ENCODE data around the gene OR5M3. TPM values are rescaled to one million over a fixed set of nuclear protein-coding genes. Genes with fewer than 3 reads are reported as not detected.

Gene OR5M3
- not detected in 2 replicates for total RNA-seq

DNA sequence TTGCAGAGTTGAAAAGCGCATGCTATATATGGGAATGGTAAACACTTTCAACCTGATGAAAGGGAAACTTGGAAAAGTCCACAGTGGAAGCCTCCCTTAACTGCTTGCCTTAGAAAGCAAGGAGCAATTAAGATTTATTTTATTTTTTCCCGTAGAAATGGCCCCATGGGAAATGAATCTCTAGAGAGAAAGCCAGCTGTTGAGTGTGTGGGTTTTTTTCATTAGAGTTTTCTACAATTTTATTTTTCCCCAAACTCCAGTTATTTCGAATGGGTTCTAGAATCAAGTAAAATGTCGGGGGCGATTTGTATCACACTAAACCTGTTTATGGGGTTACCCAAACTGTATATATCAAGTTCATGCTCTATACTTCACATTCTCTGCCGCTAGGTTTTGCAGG, at the start of gene OR5M3:
TSS of gene OR5M3 (minus strand) at position 101 of the 400 bp plus-strand sequence. CDS start 2,855 bp downstream, outside the sequence.

DNA sequence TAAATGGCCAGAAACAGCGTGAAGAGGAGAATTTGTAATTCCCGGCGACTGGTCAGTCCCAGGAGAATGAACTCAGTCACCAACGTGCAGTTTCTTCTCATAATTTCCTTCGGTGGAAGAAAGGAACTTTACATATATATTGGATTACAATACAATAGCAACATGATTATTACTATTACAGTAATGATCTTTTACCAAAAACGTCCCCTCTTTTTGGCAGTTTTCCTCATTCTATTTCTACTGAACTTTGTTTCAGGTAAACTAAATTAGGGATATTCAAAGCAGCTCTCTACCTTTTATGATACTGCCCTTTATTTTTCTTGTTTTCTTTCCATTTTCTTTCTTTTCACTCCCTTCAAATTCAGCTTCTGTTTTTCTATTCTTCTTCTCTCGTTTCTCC, 18.1 kb upstream of the OR5M3 start, which contains the start of gene OR5M8:
TSS of gene OR5M8 (minus strand) at position 101 of the 400 bp plus-strand sequence. CDS start at position 101, 0 bp downstream.

Other genes starting within 250 kb of the OR5M3 start
- not detected in 2 replicates for gene OR5T2, start 239.1 kb downstream of the OR5M3 start, total RNA-seq
- not detected in 2 replicates for gene OR5T3, start 221.1 kb downstream of the OR5M3 start, total RNA-seq
- gene OR5T1, start 199.2 kb downstream of the OR5M3 start, total RNA-seq = not detected in 2 replicates
- not detected in 2 replicates for gene OR8H1, start 181.1 kb downstream of the OR5M3 start, total RNA-seq
- gene OR8K3, start 158.2 kb downstream of the OR5M3 start, total RNA-seq = not detected in 2 replicates
- not detected in 2 replicates for gene OR8K1, start 127.3 kb downstream of the OR5M3 start, total RNA-seq
- gene OR8J1, start 119.1 kb downstream of the OR5M3 start, total RNA-seq = not detected in 2 replicates
- gene OR8U1, start 97.7 kb downstream of the OR5M3 start, total RNA-seq = not detected in 2 replicates
- gene OR5AL1, start 60.7 kb downstream of the OR5M3 start, total RNA-seq = not detected in 2 replicates
- gene OR5M8, start 18.0 kb upstream of the OR5M3 start, total RNA-seq = not detected in 2 replicates
- not detected in 2 replicates for gene OR5M11, start 69.9 kb upstream of the OR5M3 start, total RNA-seq
- gene OR5M10, start 104.4 kb upstream of the OR5M3 start, total RNA-seq = not detected in 2 replicates
- not detected in 2 replicates for gene OR5M1, start 141.5 kb upstream of the OR5M3 start, total RNA-seq
- gene OR5AP2, start 169.1 kb upstream of the OR5M3 start, total RNA-seq = not detected in 2 replicates
- gene OR5AR1, start 190.3 kb upstream of the OR5M3 start, total RNA-seq = not detected in 2 replicates
- not detected in 2 replicates for gene OR9G1, start 225.7 kb upstream of the OR5M3 start, total RNA-seq

Data from nasal cavity respiratory epithelium epithelial cell of viscerocranial mucosa (primary cell).